Measurements from ENCODE around the gene ELAC2.

DNA sequence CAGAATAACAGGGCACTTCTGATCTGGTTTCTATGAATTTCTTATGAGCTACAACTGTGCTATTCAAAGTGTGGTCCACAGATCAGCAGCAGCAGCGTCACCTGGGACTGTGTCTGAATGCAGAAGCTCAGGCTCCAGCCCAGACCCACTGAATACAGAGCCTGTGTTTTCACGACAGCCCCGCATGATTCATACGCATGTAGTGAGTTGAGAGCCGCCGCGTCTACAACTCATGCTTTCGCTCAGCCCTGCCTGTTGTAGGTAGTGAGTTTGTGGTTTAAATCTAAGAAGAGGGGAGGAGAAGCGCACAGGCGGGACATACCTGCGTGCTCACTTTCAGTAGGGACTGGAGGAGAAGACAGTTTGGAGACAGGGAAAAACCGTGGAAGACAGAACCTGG, 28.5 kb upstream of the ELAC2 start:
- TF ChIP-seq EZH2 (IDR thresholded peaks at IDR 0.05; ENCODE audit: borderline replicate concordance, insufficient read depth, low read depth, low read length, poor library complexity, severe bottlenecking): no peak
- TF ChIP-seq, protein P1, sequence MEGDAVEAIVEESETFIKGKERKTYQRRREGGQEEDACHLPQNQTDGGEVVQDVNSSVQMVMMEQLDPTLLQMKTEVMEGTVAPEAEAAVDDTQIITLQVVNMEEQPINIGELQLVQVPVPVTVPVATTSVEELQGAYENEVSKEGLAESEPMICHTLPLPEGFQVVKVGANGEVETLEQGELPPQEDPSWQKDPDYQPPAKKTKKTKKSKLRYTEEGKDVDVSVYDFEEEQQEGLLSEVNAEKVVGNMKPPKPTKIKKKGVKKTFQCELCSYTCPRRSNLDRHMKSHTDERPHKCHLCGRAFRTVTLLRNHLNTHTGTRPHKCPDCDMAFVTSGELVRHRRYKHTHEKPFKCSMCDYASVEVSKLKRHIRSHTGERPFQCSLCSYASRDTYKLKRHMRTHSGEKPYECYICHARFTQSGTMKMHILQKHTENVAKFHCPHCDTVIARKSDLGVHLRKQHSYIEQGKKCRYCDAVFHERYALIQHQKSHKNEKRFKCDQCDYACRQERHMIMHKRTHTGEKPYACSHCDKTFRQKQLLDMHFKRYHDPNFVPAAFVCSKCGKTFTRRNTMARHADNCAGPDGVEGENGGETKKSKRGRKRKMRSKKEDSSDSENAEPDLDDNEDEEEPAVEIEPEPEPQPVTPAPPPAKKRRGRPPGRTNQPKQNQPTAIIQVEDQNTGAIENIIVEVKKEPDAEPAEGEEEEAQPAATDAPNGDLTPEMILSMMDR (IDR thresholded peaks at IDR 0.05): no peak

Data from B cell (primary cell).